Esophagus muscularis mucosa (tissue), 4 donors: ENCODE results near the gene ZNF384. TPM values are rescaled to one million over a fixed set of nuclear protein-coding genes. Genes with fewer than 3 reads are reported as not detected.

Experiments
- DNase-seq: peaks from one replicate; pipeline ENCODE4 v3.0.0-alpha.2; 2017; ENCODE audit errors: extremely low spot score
- H3K27ac ChIP-seq, 4 donors: fragments of 200-600 bp; sonication (generic); replicated peaks in 1 of 4; 1 replicate in 3 of 4; 2 replicates in 1 of 4; pipeline ENCODE4 v1.5.1; 2016 to 2019; ENCODE audit warnings: mild to moderate bottlenecking in 1 of 4
- H3K27me3 ChIP-seq, 4 donors: fragments of 200-600 bp; sonication (generic); one replicate each; pipeline versions ENCODE4 v1.5.1 to v1.6.0; 2016 to 2019
- H3K36me3 ChIP-seq, 4 donors: fragments of 200-600 bp; sonication (generic); one replicate each; pipeline ENCODE4 v1.5.1; 2016 to 2019
- H3K4me1 ChIP-seq, 4 donors: fragments of 200-600 bp; sonication (generic); one replicate each; pipeline ENCODE4 v1.5.1; 2016 to 2019
- H3K4me3 ChIP-seq, 4 donors: fragments of 200-600 bp; sonication (generic); 1 replicate in 2 of 4; 2 replicates in 2 of 4; pipeline ENCODE4 v1.5.1; 2016 to 2019; ENCODE audit warnings: mild to moderate bottlenecking in 4 of 4, moderate library complexity in 1 of 4
- H3K9me3 ChIP-seq, 4 donors: fragments of 200-600 bp; sonication (generic); 1 replicate in 3 of 4; 2 replicates in 1 of 4; pipeline ENCODE4 v1.5.1; 2016 to 2019
- EP300 ChIP-seq: sonication (generic); formaldehyde crosslinking; IDR thresholded peaks from one replicate; pipeline ENCODE4 v1.6.1; 2017; ENCODE audit warnings: antibody characterized with exemption
- POLR2A ChIP-seq: fragments of 450-650 bp; IDR thresholded peaks from one replicate; pipeline ENCODE4 v1.6.1; 2017; ENCODE audit warnings: antibody characterized with exemption, moderate library complexity, mild to moderate bottlenecking, low read depth
- POLR2AphosphoS5 ChIP-seq, 2 donors: sonication (generic); formaldehyde crosslinking; IDR thresholded peaks; one replicate each; pipeline ENCODE4 v1.6.1; 2017; ENCODE audit warnings: antibody characterized with exemption in 2 of 2
- WGBS: methylation state at CpG from one replicate; pipeline ENCODE4 v1.1.5; 2018; 5-methylcytosine and 5-hydroxymethylcytosine counted together
- intact Hi-C: fragments of 100-400 bp; cut with DNase I; formaldehyde crosslinking; loops from one replicate; pipeline ENCODE4 v1.15.1; 2023
- small RNA-seq, 3 donors: library from RNA; depleted of rRNA; stranded (forward); fragments of <200 nt; gene quantifications; one replicate each; pipeline ENCODE3, GENCODE V24; 2016
- total RNA-seq, 4 donors: library from RNA; depleted of rRNA; stranded (reverse); fragments of >200 nt; gene quantifications; one replicate each; pipeline versions ENCODE4 v1.1.0 to v1.2.1, GENCODE V29; 2016
- TF ChIP-seq, protein P1 (sequence below), 3 experiments: fragments of 200-600 bp in 2 of 3; fragments of 450-650 bp in 1 of 3; sonication (generic) in 2 of 3; IDR thresholded peaks; one replicate each; pipeline ENCODE4 v1.5.1; 2017 to 2019; ENCODE audit warnings: antibody characterized with exemption in 3 of 3, mild to moderate bottlenecking in 2 of 3, moderate library complexity in 1 of 3

The ZNF384 gene
- total RNA-seq, 4 donors from 2014 or later, result 32.8 to 55.4 (median 41.0) TPM

DNA sequence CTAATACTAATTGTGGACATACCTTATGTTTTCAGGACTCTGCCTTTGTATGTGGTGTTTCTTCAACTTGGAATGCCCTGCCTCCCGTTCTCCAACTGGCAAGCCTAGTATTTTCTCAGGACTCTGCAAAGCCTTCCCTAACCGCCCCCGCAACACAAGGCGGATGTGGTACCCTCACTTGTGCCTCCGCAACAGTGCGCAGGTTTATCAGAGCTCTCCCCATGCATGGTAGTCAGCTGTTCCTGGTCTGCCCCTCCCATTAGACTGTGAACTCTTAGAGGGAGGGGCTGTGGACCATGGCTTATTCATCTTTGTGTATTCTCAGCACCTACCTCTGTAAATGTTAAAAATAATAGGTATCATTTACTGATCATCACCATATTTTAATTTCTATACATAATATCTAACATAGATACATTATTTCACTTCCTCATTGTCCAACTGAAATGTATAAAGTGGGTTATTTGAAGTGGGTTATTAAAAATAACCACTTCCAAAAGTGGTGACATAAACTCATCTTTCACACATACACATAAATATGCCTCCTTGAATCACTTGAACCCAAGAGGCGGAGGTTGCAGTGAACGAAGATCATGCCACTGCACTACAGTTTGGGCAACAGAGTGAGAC is 62.4 kb downstream of the ZNF384 start:
- intact Hi-C loops, result no loop called here
- peaks cover 0 to 11% (median 0%) of the 10 kb centered on the region in 4 donors for H3K27me3 ChIP-seq
- TF ChIP-seq POLR2A (no peak), EP300 (no peak), POLR2AphosphoS5 (IDR thresholded peaks at IDR 0.05) (no peak)
- TF ChIP-seq, protein P1, sequence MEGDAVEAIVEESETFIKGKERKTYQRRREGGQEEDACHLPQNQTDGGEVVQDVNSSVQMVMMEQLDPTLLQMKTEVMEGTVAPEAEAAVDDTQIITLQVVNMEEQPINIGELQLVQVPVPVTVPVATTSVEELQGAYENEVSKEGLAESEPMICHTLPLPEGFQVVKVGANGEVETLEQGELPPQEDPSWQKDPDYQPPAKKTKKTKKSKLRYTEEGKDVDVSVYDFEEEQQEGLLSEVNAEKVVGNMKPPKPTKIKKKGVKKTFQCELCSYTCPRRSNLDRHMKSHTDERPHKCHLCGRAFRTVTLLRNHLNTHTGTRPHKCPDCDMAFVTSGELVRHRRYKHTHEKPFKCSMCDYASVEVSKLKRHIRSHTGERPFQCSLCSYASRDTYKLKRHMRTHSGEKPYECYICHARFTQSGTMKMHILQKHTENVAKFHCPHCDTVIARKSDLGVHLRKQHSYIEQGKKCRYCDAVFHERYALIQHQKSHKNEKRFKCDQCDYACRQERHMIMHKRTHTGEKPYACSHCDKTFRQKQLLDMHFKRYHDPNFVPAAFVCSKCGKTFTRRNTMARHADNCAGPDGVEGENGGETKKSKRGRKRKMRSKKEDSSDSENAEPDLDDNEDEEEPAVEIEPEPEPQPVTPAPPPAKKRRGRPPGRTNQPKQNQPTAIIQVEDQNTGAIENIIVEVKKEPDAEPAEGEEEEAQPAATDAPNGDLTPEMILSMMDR (IDR thresholded peaks at IDR 0.05), result no peak

DNA sequence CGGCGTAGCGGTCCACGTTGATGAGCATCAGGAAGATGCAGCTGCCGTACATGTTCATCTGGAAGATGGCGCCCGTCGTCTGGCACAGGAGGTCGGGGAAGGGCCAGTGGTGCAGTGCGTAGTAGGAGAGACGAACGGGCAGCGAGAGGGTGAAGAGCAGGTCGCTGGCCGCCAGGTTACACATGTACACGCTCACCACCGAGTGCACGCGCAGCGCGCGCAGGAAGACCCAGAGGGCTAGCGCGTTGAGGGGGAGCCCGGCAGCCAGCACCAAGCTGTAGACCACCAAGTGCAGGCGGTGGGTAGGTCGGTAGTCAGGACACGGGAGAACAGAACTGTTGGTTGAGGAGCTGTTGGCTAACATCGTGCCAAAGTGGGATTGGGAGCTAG is 68.3 kb downstream of the ZNF384 start:
- Histone ChIP-seq H3K27me3 (peaks cover 0 to 23% (median 15%) of the 10 kb centered on the region in 4 donors), H3K4me3 (peak overlapping the region; percentile 33 to 42 (median 36)), H3K27ac (no peak overlapping the region), H3K4me1 (peaks cover 0 to 11% (median 10%) of the 10 kb centered on the region in 4 donors), H3K36me3 (no peaks in the 10 kb centered on the region), H3K9me3 (no peaks in the 10 kb centered on the region)
- DNase-seq, result no peak
- intact Hi-C loops, result no loop called here
- TF ChIP-seq POLR2A (no peak), POLR2AphosphoS5 (IDR thresholded peaks at IDR 0.05) (no peak), EP300 (no peak)
- TF ChIP-seq, protein P1 (IDR thresholded peaks at IDR 0.05), result no peak
- WGBS, result 89% methylated on average over 20 of the region's 29 CpGs

More for the DNA sequence above, 62.4 kb downstream of the ZNF384 start:
- no peaks in the 10 kb centered on the region for H3K9me3 ChIP-seq
- WGBS, result 86% methylated on average over 8 of the region's 8 CpGs
- no peak overlapping the region for H3K27ac ChIP-seq
- H3K4me1 ChIP-seq, result no peaks in the 10 kb centered on the region
- DNase-seq, result no peak
- H3K36me3 ChIP-seq, result no peaks in the 10 kb centered on the region
- no peak overlapping the region for H3K4me3 ChIP-seq

GRCh38 chr12:6620137-6620884 is 68.9 kb downstream of the ZNF384 start:
- H3K36me3 ChIP-seq, result no peaks in the 10 kb centered on the region
- peaks cover 0 to 11% (median 10%) of the 10 kb centered on the region in 4 donors for H3K4me1 ChIP-seq
- no peaks in the 10 kb centered on the region for H3K9me3 ChIP-seq
- peaks cover 0 to 23% (median 15%) of the 10 kb centered on the region in 4 donors for H3K27me3 ChIP-seq
- intact Hi-C loops, result no loop called here
- H3K27ac ChIP-seq, result no peak overlapping the region
- no peak for TF ChIP-seq POLR2A
- no peak for TF ChIP-seq POLR2AphosphoS5 (IDR thresholded peaks at IDR 0.05)
- no peak for TF ChIP-seq EP300
- TF ChIP-seq, protein P1 (IDR thresholded peaks at IDR 0.05), result peak; percentile 41 to 64 (median 45)
- 64% methylated on average over 22 of the region's 88 CpGs for WGBS
- peak overlapping the region; percentile 33 to 42 (median 36) for H3K4me3 ChIP-seq
- no peak for DNase-seq

- Histone ChIP-seq H3K27ac (no peak overlapping the region), H3K27me3 (peaks cover 0 to 23% (median 15%) of the 10 kb centered on the region in 4 donors), H3K4me1 (peaks cover 9 to 22% (median 19%) of the 10 kb centered on the region in 4 donors), H3K9me3 (no peaks in the 10 kb centered on the region), H3K36me3 (no peaks in the 10 kb centered on the region), H3K4me3 (no peak overlapping the region)
- intact Hi-C loops, result loop anchor here (2.0 to 5.0 kb wide), 4 partner anchors 28 to 209 kb away; partner anchors contain the start of genes ACRBP, P3H3 and ZNF384
- TF ChIP-seq POLR2AphosphoS5 (IDR thresholded peaks at IDR 0.05), result no peak
- TF ChIP-seq, protein P1 (IDR thresholded peaks at IDR 0.05), result no peak
- no peak for TF ChIP-seq EP300
- TF ChIP-seq POLR2A, result no peak
- DNase-seq, result no peak
- WGBS, result 82% methylated on average over 5 of the region's 5 CpGs
These were observed 70.5 kb downstream of the ZNF384 start for GRCh38 chr12:6618483-6619225.

Small RNAs within 50 kb of the gene (small RNA-seq; reads per million reads assigned to genes)
- gene RNU6-781P, result 0 reads per million in 3 donors

Other genes with a start within 250 kb of the ZNF384 start
- under 1 TPM in 1 of 4 donors, not detected in 3; 0.66 TPM for gene CD27, start 244.4 kb downstream of the ZNF384 start, total RNA-seq
- gene TAPBPL, start 237.3 kb downstream of the ZNF384 start, total RNA-seq, result 10 to 100 TPM; 12.4 to 25.8 (median 22.5) TPM
- 1 to 10 TPM; 4.5 to 8.7 (median 6.7) TPM for gene VAMP1, start 218.7 kb downstream of the ZNF384 start, total RNA-seq
- gene MRPL51, start 196.1 kb downstream of the ZNF384 start, total RNA-seq, result 100 to 1,000 TPM in 1 of 4 donors, 10 to 100 TPM in 3; 62.3 to 105 (median 81.3) TPM
- gene NCAPD2, start 195.3 kb downstream of the ZNF384 start, total RNA-seq, result 10 to 100 TPM; 13.9 to 26.1 (median 24.7) TPM
- 1,000 to 10,000 TPM; 2,279 to 3,578 (median 2,742) TPM for gene GAPDH, start 154.9 kb downstream of the ZNF384 start, total RNA-seq
- gene IFFO1, start 133.3 kb downstream of the ZNF384 start, total RNA-seq, result 10 to 100 TPM; 12.1 to 26.2 (median 20.8) TPM
- 10 to 100 TPM; 17.9 to 32.3 (median 19.5) TPM for gene NOP2, start 121.1 kb downstream of the ZNF384 start, total RNA-seq
- gene CHD4, start 82.0 kb downstream of the ZNF384 start, total RNA-seq, result 100 to 1,000 TPM; 189 to 226 (median 218) TPM
- 1 to 10 TPM; 1.7 to 2.5 (median 1.8) TPM for gene LPAR5, start 53.4 kb downstream of the ZNF384 start, total RNA-seq
- 1 to 10 TPM in 3 of 4 donors, under 1 TPM in 1; 0.97 to 6.2 (median 2.6) TPM for gene ACRBP, start 41.9 kb downstream of the ZNF384 start, total RNA-seq
- gene ING4, start 26.3 kb downstream of the ZNF384 start, total RNA-seq, result 10 to 100 TPM; 45.1 to 58.3 (median 49.9) TPM
- gene PIANP, start 11.4 kb upstream of the ZNF384 start, total RNA-seq, result 1 to 10 TPM in 1 of 4 donors, under 1 TPM in 3; 0.42 to 1.8 (median 0.60) TPM
- gene COPS7A, start 34.7 kb upstream of the ZNF384 start, total RNA-seq, result 10 to 100 TPM; 51.9 to 71.8 (median 63.0) TPM
- 100 to 1,000 TPM; 169 to 247 (median 214) TPM for gene MLF2, start 63.8 kb upstream of the ZNF384 start, total RNA-seq
- 100 to 1,000 TPM; 256 to 419 (median 338) TPM for gene PTMS, start 77.0 kb upstream of the ZNF384 start, total RNA-seq
- 1 to 10 TPM; 1.7 to 4.0 (median 2.9) TPM for gene LAG3, start 83.1 kb upstream of the ZNF384 start, total RNA-seq
- 10 to 100 TPM in 2 of 4 donors, 1 to 10 TPM in 2; 6.6 to 16.2 (median 10.1) TPM for gene CD4, start 100.2 kb upstream of the ZNF384 start, total RNA-seq
- gene GPR162, start 132.4 kb upstream of the ZNF384 start, total RNA-seq, result 10 to 100 TPM in 2 of 4 donors, 1 to 10 TPM in 2; 3.7 to 12.1 (median 10.0) TPM
- gene P3H3, start 139.0 kb upstream of the ZNF384 start, total RNA-seq, result 10 to 100 TPM; 16.4 to 30.7 (median 26.8) TPM
- gene GNB3, start 151.6 kb upstream of the ZNF384 start, total RNA-seq, result 1 to 10 TPM in 1 of 4 donors, under 1 TPM in 3; 0.39 to 1.7 (median 0.46) TPM
- gene CDCA3, start 161.9 kb upstream of the ZNF384 start, total RNA-seq, result 1 to 10 TPM; 1.2 to 2.9 (median 1.5) TPM
- 10 to 100 TPM; 49.8 to 68.7 (median 58.4) TPM for gene USP5, start 162.8 kb upstream of the ZNF384 start, total RNA-seq
- gene TPI1, start 178.2 kb upstream of the ZNF384 start, total RNA-seq, result 100 to 1,000 TPM; 288 to 372 (median 355) TPM
- gene SPSB2, start 183.9 kb upstream of the ZNF384 start, total RNA-seq, result 10 to 100 TPM in 2 of 4 donors, 1 to 10 TPM in 2; 4.2 to 10.8 (median 8.5) TPM
- gene LRRC23, start 215.4 kb upstream of the ZNF384 start, total RNA-seq, result 10 to 100 TPM in 2 of 4 donors, 1 to 10 TPM in 2; 8.3 to 12.9 (median 11.0) TPM
- 10 to 100 TPM; 28.7 to 49.7 (median 40.0) TPM for gene ENO2, start 225.2 kb upstream of the ZNF384 start, total RNA-seq
- gene ATN1, start 238.6 kb upstream of the ZNF384 start, total RNA-seq, result 100 to 1,000 TPM in 2 of 4 donors, 10 to 100 TPM in 2; 72.2 to 163 (median 92.4) TPM